Activated CD4-positive, CD25-positive, alpha-beta regulatory T cell treated with anti-CD3 and anti-CD28 coated beads, Interleukin-2, amount 50 U/mL, for 16 hours (primary cell): ENCODE results near the gene KCNAB3.

Source experiments
- DNase-seq: peaks from one replicate; pipeline ENCODE4 v3.0.0-alpha.2; 2020; ENCODE audit warnings: low read depth, low spot score

KCNAB3 gene

DNA sequence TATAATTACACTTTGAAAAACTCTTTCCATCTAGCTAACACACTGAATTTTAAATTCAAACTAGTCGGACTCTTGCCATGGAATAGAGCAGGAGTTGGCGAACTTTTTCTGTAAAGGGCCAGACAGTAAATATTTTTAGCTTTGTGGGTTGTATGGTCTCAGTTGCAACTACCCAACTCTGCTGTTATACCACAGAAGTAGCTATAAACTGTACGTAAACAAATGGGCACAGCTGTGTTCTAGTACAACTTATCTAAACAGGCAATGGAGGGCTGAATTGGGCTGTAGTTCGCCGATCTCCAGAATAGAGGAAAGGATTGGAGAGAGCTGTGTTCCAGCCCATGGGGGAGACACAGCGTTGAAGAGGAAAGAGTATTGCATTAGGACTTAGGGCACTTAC lies 11.1 kb upstream of the KCNAB3 start:
- no peak for DNase-seq

DNA sequence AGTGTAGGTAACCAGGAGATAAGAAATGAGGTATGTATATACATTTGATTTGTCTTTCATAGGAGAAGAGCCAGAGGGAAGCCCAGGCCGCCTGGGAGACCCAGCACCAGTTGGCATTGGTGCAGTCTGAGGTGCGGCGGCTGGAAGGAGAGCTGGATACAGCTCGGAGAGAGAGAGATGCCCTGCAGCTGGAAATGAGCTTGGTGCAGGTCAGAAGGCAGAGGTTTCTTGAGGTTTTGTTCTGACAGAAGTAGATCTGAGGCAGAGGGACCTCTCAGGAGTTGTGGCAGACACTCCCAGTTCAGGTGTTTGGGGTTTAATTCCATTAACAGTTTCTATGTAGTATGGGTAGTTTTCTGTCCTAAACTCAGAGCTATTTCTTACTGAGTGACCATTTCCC lies 10.4 kb upstream of the KCNAB3 start:
- DNase-seq: no peak

DNA sequence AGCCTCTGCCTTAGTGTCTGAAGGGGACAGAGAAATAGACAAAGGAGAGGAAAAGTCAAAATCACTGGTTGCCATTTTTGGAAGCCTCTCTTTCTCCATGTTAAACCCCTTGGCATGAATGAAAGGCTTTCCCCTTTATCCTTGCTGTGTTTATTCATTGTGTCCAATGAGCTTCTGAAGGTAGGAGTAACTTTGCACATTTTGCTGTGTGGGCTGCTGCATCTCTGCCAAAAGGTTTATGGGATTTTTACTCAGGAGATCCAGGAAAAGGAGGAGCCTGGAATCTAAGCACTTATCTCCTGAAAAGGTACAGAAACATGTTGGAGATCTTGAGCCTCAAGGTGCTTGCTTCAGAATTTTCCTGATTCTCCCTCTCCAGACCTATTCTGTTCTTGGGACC lies 6.2 kb upstream of the KCNAB3 start:
- DNase-seq: no peak

DNA sequence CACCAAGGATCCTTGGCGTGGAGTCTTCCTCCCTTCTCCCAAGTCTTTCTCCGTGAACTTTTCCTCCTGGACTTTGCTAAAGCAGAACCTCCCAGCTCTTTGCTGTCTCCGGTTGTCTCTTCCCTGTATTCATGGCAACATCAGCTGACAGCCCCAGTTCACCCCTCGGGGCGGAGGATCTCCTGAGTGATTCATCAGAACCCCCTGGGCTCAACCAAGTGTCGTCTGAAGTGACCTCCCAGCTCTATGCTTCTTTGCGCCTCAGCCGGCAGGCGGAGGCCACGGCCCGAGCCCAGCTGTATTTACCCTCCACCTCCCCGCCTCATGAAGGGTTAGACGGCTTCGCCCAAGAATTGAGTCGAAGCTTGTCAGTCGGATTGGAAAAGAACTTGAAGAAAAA lies 3.3 kb upstream of the KCNAB3 start:
- DNase-seq: no peak

DNA sequence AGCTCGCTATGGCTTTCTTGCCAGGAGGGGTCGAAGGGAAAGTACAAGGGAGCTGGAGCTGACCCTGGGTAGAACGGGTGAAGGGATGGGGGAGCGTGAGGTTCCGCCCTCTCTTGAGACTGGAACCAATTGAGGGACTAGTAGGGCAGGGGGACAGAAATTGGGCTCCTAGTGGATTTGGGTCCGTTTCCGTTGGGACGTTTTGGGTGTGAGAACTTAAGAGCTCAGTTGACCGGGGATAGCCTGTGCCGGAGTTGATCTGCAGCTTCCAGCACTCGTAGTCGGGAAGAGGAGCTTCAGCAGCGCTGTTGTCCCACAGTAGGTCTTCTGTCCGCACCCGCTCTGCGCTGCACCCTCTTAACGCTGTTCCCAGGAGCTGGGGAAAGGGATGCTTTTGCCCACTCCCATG lies 2.8 kb upstream of the KCNAB3 start:
- DNase-seq: no peak

DNA sequence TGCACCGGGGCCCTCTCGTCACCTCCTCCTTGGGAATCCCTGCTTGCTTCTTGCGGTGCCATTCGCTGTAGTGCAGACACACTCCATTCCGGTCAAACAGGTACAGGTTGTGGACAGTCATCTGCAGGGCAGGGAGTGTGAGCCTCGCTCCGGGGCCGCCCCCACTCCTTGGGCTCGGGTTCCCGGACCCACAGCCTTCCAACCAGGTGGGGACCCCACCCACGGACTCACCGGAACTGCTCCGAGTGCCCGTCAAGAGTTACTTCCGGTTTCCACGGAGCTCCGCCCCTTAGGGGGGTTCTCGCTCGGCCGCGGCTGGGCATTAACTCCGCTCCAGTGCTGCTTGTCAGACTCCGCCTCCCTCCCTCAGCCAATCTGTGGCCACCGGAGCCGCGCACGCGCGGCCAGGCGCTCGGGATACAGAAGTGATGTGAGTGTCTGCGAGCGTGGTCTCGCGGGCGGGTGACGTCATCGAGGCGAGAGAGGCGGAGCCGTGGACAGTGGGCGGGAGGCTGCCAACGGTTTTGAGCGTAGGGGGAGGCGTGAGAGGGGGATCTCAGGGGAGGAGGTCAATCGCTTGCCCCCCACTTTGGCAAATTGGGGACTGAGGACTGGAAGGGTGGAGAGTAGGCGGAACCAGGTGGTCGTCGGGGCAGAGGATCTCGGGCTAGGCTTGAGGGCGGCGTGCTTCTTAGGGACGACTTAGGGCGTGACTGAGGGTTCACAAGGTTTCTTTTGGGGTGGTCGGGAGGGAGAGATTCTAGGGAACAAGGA lies 2.2 kb upstream of the KCNAB3 start, which contains the start of the genes CNTROB and TRAPPC1:
Gene CNTROB, plus strand, starts transcription at position 498 of the 774 bp plus-strand sequence. CDS start 874 bp downstream, outside the sequence.
Gene TRAPPC1, minus strand, starts transcription at position 238 of the 774 bp plus-strand sequence. Its CDS starts 117 bp downstream, at position 121.
- DNase-seq: peak; percentile 99

DNA sequence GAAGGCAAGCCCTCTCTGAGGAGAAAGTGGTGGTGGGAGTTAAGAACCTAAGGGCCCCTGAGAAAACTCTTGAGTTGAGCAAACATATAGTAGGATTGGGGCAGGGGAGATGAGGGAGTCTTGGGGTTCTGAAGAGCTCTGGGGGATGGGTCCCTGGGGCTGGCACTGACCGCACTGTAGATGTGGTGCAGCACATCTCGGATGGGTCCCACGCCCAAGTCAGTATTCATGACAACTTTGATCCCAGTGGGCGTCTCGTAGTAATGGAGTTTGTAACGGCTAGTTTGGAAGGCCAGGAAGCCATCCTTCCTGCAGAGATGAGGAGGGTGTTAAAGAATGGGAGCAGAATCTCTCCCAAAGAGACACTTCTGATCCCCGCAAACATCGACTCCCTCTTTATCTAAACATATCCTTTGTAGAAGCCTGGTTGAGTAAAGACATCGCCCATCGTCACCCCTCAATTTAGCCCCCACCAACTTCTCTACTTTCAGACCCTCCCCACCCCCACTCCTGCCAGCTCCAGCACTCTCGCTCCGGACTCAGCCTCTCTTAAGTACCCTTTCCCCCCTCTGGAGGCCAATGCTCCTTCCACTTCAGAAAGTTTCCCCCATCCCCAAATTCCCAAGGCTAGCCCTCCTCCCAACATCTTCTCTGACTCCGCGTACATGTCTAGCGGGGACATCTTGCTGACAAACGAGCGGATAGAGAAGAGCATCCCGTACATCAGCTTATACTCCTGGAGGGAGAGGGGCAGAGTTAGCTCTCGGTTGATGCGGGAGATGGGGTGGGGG lies 1.4 kb upstream of the KCNAB3 start:
- no peak for DNase-seq

DNA sequence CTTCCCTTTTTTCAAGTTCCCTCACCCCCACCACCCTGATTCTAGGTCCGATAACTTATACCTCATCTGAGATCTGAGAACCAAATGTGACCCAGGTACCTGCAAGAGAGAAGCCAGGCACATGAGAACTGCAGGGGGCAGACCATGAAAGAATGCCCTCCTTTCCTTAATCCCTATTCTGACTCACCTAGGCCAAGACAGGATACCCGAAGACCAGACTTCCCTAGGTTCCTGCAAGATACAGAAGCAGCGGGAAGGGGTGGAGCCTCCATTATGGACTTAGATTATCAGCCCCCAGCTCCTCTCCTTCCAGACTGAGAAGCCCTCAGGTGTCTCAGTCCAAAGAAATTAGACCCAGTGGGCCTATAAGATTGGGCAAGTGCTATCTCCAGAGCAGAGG lies 2.1 kb downstream of the KCNAB3 start:
- DNase-seq: no peak

DNA sequence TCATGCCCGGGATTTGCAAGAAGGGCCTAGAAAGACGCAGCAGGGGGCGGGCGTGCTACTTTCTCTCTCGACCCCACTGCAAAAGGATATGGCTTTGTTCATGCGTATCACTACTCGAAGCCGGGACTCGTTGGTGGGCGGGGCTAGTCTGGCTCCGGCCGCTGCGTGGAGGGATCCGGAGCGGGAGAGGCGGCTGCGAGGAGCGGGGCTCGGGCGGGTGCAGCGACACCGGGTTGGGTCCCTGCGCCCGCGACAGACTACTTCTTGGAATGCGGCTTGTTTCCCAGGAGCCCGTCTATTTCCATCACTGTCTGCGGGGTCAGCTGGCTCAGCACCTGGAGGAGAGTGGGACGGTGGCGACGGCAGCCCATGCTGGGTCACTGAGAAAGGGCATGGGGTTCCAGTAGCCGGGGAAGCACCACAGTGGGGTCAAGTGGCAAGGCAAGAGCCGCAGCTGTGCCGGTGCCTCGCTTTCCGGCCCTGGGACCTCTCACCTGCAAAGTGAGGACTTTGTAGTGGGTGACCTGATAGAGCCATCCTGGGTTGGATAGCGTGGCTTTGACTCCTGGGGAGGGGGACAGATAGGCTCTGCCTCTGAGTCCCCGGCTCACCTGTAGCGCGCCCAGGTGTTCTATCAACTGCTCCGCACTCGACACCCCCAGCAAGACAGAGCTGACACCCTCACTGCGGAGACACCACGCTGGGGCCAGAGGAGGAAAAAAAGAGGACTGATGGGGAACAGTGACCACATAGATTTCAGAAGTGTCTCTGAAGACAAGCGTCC lies 6.6 kb downstream of the KCNAB3 start:
- DNase-seq: peak; percentile 72

DNA sequence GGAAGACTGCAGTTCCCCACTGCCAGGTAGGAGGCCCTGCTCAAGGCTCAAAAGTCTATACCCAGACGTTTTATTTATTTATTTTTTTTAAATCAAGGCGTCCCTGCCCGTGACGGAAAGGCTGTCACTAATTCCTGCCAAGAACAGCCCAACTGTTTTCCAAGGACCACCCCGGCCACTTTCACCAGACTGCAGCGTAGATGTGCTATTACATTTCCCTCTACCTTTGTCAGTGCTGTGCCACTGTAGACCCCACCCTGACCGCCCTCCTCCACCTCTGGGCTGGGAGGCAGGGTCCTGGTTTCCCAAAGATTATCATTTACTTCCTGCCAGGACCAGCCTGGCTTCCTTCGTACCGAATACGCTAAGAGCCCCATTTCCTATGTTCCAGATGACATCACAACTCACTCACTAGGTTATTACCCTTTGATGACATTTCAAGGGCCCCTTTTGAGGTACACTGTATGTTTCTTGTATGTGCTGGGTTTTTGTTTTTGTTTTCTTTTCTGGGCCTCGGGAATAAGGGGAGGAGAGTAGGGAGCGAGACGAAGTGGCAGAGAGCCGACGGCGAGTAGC lies 7.3 kb downstream of the KCNAB3 start:
- no peak for DNase-seq

DNA sequence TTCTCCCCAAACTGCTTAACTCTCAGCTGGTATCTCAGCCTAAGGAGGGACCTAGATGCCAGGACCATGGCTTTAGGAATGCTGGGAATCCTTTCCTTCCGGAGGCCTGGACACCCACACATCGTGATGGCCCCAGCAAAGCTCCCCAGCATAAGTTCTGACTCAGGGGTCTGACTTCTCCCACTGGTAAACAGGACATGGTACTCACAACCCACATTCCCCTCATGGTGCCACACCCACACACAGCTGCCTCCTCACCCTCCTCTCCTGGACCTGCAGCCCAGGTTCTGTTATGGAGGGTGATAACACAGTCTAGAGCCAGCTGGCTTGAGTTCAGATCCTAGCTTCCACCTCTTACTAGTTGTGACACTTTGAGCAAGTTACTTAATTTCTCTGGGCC lies 12.8 kb downstream of the KCNAB3 start:
- DNase-seq: no peak

DNA sequence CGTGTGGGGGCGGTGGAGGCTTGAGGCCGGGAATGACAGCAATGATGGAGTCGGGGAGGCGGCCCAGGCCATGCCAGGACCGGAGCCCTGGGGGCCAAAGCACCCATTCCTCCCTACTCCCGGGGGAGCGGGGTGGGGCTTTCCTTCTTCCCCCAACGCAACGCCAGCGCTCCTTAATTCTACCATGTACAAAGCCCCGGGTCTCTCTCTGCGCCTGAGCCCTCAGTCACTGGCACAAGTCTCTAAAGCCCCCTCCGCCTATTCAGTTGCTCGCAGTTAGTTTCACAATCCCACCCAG lies 13.3 kb downstream of the KCNAB3 start:
- no peak for DNase-seq

DNA sequence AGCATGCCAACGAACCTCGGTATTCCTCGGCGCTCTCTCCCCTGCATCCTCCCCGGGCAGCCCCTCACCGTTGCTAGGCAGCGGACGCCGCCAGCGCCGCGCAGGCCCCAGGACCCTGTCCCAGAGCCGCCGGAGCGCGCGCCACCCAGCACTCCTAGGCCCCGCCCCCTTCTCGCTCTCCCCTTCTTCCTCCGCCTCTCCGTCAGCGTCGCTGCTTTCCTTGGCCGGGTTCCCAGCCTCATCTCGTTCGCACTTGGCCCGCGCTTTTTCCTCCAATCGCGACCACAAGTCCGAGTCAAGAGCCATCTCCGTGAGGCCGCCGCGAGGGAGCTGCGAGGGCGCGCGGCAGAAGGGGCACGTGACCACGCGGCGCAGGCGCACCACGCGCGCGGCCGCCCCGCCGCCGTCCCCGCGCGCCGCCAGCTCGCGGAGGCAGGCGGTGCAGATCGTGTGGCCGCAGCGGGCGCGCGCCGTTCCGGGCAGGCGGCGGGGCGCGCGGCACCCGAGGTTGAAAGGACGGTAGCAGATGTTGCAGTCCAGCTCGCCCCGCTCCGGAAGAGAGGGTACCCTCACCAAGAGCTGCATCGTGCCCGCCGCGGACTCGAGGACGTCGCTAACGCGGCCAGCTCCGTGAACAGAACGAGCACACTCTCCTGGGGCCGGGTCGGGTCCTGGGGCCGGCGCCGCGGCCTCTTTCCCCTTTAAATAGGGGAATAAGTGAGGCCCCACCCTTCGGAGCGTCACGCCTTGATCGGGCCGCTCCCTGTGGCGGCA lies 13.9 kb downstream of the KCNAB3 start, which contains the start of gene RNF227:
Gene RNF227, minus strand, starts transcription at position 679 of the 774 bp plus-strand sequence. Its CDS starts 94 bp downstream, at position 585.
- DNase-seq: peak; percentile 58

DNA sequence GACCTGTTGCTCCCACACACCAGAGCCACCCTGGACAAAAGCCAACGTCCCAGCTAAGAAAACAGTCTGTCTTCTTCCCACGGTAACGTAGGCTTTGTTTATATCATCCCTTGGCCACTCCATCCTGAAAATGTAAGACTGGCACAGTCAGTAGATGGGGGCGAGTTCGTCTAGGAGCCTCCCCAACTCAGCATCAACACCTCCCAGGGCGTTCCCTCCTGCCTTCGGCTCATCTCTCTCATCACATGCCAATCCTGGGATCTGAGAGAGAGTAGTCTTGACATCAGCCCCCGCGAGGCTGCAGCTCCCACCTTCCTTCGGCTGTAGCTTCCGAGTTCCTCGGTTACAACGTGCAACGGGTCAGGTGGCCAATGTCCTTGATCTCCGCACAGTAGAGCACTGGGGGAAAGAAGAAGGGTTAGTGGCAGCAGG lies 14.5 kb downstream of the KCNAB3 start:
- no peak for DNase-seq

DNA sequence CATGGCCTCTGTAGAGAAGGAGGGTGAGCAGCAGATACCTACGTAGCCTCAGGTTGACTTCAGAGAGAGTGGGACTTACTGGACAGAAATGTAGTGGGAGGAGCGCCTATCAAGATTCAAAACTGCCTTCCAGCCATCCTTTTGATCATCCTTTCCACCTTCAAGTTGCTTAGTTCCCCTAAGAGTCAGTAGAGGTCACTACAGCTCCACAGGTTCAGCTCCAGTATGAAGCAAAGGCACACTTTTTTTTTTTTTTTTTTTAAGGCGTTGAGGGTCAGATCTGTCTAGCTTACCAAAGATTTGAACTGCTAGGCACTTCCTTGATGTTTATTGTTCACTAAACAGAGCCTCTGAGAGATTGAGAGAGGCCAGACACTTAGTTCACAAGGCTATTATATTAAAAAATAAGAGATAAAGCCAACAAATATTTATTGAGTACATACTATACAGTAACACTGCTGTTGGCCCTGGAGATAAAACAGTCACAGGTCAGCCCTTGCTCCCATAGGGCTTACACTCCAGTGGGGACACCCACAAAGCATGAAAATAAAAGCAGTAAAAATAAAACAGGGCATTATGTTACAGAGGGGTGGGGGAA lies 16.6 kb downstream of the KCNAB3 start:
- DNase-seq: no peak

DNA sequence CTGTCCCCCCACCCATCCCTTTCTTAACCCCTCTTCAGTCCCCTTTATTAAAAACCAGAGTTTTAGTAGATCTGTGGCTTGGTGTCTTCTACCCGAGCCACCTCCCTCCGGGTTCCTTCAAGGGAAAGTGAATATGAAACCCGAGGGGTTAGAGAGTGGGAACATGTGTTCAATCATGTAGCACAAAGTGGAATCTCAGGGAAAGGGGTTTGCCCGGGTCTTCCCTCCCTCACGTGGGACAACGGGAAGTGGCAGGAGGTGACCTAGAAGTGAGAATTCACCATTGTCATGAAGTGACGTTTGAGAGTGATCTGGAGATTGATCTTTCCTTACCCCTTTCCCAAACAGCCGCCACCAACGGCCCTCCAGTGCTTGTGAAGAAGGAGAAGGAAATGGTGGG lies 18.5 kb downstream of the KCNAB3 start:
- DNase-seq: no peak

DNA sequence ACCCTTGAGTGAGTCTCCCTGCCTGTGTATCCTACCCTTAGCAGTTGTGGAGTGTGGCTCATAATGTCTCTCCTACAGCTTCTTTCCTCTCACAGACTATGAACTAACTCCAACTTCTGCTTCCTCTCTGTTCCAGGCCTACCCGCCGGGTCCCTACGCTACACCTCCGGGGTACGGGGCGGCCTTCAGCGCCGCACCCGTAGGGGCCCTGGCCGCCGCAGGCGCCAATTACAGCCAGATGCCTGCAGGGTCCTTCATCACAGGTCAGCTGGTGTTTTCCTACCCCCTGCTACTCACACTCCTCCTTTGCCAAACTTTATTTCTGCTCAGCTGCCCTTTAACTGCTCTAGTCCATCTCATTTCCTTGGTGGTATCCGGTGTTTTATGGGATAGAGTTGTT lies 18.9 kb downstream of the KCNAB3 start:
- no peak for DNase-seq

DNA sequence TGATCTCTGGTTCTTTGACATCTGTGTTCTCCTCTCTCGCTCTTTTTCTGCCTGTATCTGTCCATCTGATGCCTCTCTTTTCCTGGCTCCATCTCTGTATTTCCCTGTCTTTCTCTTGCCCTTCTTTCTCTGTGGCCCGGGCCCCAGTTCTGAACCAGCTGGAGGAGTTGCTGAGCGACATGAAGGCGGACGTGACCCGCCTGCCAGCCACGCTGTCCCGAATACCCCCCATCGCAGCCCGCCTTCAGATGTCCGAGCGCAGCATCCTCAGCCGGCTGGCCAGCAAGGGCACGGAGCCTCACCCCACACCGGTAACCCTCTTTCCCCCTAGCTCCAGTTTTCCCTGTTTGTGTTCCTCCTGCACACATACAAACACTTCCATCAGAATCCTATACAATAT lies 19.4 kb downstream of the KCNAB3 start:
- DNase-seq: no peak

DNA sequence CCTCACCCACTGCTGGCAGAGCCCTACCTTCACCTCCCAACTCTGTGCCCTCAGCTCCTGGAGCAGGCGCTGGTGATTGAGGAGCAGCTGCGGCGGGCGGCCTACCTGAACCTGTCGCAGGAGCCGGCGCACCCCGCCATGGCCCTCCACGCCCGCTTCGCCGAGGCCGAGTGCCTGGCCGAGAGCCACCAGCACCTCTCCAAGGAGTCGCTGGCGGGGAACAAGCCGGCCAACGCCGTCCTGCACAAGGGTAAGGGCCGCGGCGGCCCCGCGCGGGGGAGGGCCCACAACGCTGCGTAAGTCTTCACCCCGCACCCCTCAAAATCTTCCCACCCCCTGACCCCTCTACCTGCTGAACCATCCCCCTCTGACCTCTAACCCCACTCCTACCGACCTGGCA lies 20.6 kb downstream of the KCNAB3 start:
- no peak for DNase-seq
